ENCODE measurements around the gene MYF6.

MYF6 gene

DNA sequence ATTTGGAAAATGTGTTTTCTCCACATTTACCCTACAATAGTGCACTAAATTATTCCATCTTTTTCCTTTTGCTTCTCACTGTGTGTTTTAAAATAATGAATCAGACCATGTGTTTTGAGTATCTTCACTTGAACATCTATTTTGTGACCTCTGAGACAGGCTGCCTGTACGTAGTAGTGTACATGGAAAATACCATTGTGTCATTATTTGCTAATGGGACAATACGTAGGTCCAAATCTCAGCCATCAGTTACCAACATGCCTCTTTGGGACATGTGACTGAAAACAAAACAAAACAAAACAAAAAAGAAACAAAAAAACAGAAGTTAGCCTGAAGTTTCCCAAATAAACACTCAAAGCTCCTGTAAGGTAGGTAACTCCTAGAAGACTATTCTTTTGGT, 7.1 kb upstream of the MYF6 start:
- no peak overlapping the region for H3K4me2 ChIP-seq (ENCODE audit: low read depth, low read length, poor library complexity, severe bottlenecking)
- H3K9me2 ChIP-seq (replicated peaks; ENCODE audit: insufficient read depth, low read length) = no peaks in the 10 kb centered on the region
- no peaks in the 10 kb centered on the region for H3K79me2 ChIP-seq (ENCODE audit: insufficient read depth, low read length)
- H4K20me1 ChIP-seq (ENCODE audit: low read depth, low read length) = no peaks in the 10 kb centered on the region
- no peaks in the 10 kb centered on the region for H3K36me3 ChIP-seq (ENCODE audit: low read length)
- no peak overlapping the region for H3K9ac ChIP-seq (ENCODE audit: low read length)
- H3F3A ChIP-seq (ENCODE audit: insufficient read depth) = no peaks in the 10 kb centered on the region
- TF ChIP-seq CTCF (IDR thresholded peaks at IDR 0.05; ENCODE audit: insufficient read depth, low read length, poor library complexity, severe bottlenecking) (no peak), EZH2phosphoT487 (conservative IDR thresholded peaks at IDR 0.05; ENCODE audit: low read length) (no peak)
- no peaks in the 10 kb centered on the region for H3K27me3 ChIP-seq (ENCODE audit: low read length)
- no peak overlapping the region for H3K27ac ChIP-seq (ENCODE audit: low read depth, low read length)
- H3K4me3 ChIP-seq (ENCODE audit: insufficient read depth, low read length, poor library complexity, severe bottlenecking) = no peak overlapping the region
- H3K9me3 ChIP-seq (ENCODE audit: insufficient read depth, low read length) = no peaks in the 10 kb centered on the region
- no peak overlapping the region for H2AFZ ChIP-seq (ENCODE audit: low read depth, low read length, severe bottlenecking)

DNA sequence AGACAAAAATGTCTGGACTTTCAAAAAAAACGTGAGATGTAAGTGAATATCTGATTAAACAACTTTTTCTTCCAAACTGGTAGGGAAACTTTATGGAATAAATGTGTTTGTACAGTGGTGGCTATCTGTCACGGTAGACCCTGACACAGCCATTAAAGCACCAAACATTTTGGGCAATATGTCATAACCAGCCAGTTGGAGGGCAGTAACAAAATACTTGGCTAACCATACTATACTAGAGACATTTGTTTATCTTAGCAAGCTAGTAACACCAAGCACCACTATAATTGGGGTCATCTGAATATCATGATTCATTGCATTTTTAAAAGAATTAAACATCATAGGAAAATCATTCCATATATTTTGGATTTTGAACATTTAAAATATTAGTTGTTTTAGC, 6.0 kb upstream of the MYF6 start:
- no peaks in the 10 kb centered on the region for H3K79me2 ChIP-seq (ENCODE audit: insufficient read depth, low read length)
- no peak overlapping the region for H2AFZ ChIP-seq (ENCODE audit: low read depth, low read length, severe bottlenecking)
- no peaks in the 10 kb centered on the region for H3K36me3 ChIP-seq (ENCODE audit: low read length)
- no peaks in the 10 kb centered on the region for H3K27me3 ChIP-seq (ENCODE audit: low read length)
- no peaks in the 10 kb centered on the region for H3F3A ChIP-seq (ENCODE audit: insufficient read depth)
- H3K27ac ChIP-seq (ENCODE audit: low read depth, low read length) = no peak overlapping the region
- H3K9me2 ChIP-seq (replicated peaks; ENCODE audit: insufficient read depth, low read length) = no peaks in the 10 kb centered on the region
- H4K20me1 ChIP-seq (ENCODE audit: low read depth, low read length) = no peaks in the 10 kb centered on the region
- no peak overlapping the region for H3K4me3 ChIP-seq (ENCODE audit: insufficient read depth, low read length, poor library complexity, severe bottlenecking)
- TF ChIP-seq CTCF (IDR thresholded peaks at IDR 0.05; ENCODE audit: insufficient read depth, low read length, poor library complexity, severe bottlenecking) = no peak
- no peak for TF ChIP-seq EZH2phosphoT487 (conservative IDR thresholded peaks at IDR 0.05; ENCODE audit: low read length)
- no peak overlapping the region for H3K9ac ChIP-seq (ENCODE audit: low read length)
- no peak overlapping the region for H3K4me2 ChIP-seq (ENCODE audit: low read depth, low read length, poor library complexity, severe bottlenecking)
- H3K9me3 ChIP-seq (ENCODE audit: insufficient read depth, low read length) = no peaks in the 10 kb centered on the region

GRCh38 chr12:80702889-80703805, 4.3 kb upstream of the MYF6 start:
- TF ChIP-seq EZH2phosphoT487 (conservative IDR thresholded peaks at IDR 0.05; ENCODE audit: low read length) = no peak
- no peaks in the 10 kb centered on the region for H3K9me3 ChIP-seq (ENCODE audit: insufficient read depth, low read length)
- no peaks in the 10 kb centered on the region for H3K27me3 ChIP-seq (ENCODE audit: low read length)
- H3F3A ChIP-seq (ENCODE audit: insufficient read depth) = no peaks in the 10 kb centered on the region
- H3K4me2 ChIP-seq (ENCODE audit: low read depth, low read length, poor library complexity, severe bottlenecking) = no peak overlapping the region
- H3K79me2 ChIP-seq (ENCODE audit: insufficient read depth, low read length) = no peaks in the 10 kb centered on the region
- H3K27ac ChIP-seq (ENCODE audit: low read depth, low read length) = no peak overlapping the region
- H4K20me1 ChIP-seq (ENCODE audit: low read depth, low read length) = no peaks in the 10 kb centered on the region
- no peak overlapping the region for H3K4me3 ChIP-seq (ENCODE audit: insufficient read depth, low read length, poor library complexity, severe bottlenecking)
- H3K9me2 ChIP-seq (replicated peaks; ENCODE audit: insufficient read depth, low read length) = no peaks in the 10 kb centered on the region
- H3K9ac ChIP-seq (ENCODE audit: low read length) = no peak overlapping the region
- no peaks in the 10 kb centered on the region for H3K36me3 ChIP-seq (ENCODE audit: low read length)
- H2AFZ ChIP-seq (ENCODE audit: low read depth, low read length, severe bottlenecking) = no peak overlapping the region

- no peaks in the 10 kb centered on the region for H4K20me1 ChIP-seq (ENCODE audit: low read depth, low read length)
- H3K27me3 ChIP-seq (ENCODE audit: low read length) = no peaks in the 10 kb centered on the region
- H3K36me3 ChIP-seq (ENCODE audit: low read length) = no peaks in the 10 kb centered on the region
- H3K79me2 ChIP-seq (ENCODE audit: insufficient read depth, low read length) = no peaks in the 10 kb centered on the region
- TF ChIP-seq EZH2phosphoT487 (conservative IDR thresholded peaks at IDR 0.05; ENCODE audit: low read length) (no peak), CTCF (IDR thresholded peaks at IDR 0.05; ENCODE audit: insufficient read depth, low read length, poor library complexity, severe bottlenecking) (no peak)
- no peaks in the 10 kb centered on the region for H3K9me3 ChIP-seq (ENCODE audit: insufficient read depth, low read length)
- no peaks in the 10 kb centered on the region for H3F3A ChIP-seq (ENCODE audit: insufficient read depth)
- no peaks in the 10 kb centered on the region for H3K9me2 ChIP-seq (replicated peaks; ENCODE audit: insufficient read depth, low read length)
- no peak overlapping the region for H3K4me3 ChIP-seq (ENCODE audit: insufficient read depth, low read length, poor library complexity, severe bottlenecking)
- no peak overlapping the region for H3K9ac ChIP-seq (ENCODE audit: low read length)
- H3K4me2 ChIP-seq (ENCODE audit: low read depth, low read length, poor library complexity, severe bottlenecking) = no peak overlapping the region
- no peak overlapping the region for H2AFZ ChIP-seq (ENCODE audit: low read depth, low read length, severe bottlenecking)
- no peak overlapping the region for H3K27ac ChIP-seq (ENCODE audit: low read depth, low read length)
Observed at GRCh38 chr12:80704420-80704819, 3.0 kb upstream of the MYF6 start.
